GM15510 (cell line): ENCODE measurements around the gene SLC22A23.

Experiments used
- POLR2A ChIP-seq: IDR thresholded peaks from 3 replicates; pipeline ENCODE4 v1.6.1; 2011; ENCODE audit warnings: borderline replicate concordance; ENCODE audit not compliant: insufficient read length; ENCODE audit errors: extremely low read depth

Gene SLC22A23

GRCh38 chr6:3425574-3425973 is 31.3 kb downstream of the SLC22A23 start:
- TF ChIP-seq POLR2A = no peak

- no peak for TF ChIP-seq POLR2A
Measured at GRCh38 chr6:3424185-3424927, 32.5 kb downstream of the SLC22A23 start.

DNA sequence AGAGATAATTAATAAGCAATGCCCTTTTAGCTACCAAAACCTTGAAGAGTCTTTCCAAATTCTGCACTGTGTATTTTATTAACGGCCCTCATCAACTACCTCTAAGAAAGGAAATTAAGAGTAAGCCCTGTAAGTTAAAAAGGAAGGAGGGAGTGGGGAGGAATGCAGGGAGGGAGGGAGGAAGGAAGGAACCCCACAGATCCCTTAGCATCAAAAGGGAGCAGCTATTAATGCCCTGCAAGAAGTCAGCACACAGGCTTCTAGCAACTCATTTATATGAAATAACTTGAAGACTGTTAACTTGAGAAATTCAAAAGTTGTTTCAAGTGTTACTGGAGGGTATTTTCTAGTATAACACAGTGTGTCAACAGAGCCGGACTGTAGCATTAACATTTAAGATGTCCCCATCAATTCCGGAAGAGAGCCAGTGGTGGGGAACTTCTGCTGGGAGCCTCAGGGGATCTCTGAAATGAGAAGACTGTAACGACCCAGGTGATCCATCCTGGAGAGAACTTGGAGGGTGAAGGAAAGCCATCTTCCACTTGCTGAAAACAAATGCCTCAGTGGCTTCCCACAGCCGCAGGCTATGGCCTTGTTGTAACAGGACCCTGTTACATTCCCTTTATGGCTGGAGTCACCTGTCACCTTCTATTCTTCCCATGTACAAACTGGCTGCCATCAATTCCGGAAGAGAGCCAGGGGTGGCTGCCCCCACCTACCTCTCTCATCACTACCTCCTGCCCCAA is 33.2 kb downstream of the SLC22A23 start:
- no peak for TF ChIP-seq POLR2A

DNA sequence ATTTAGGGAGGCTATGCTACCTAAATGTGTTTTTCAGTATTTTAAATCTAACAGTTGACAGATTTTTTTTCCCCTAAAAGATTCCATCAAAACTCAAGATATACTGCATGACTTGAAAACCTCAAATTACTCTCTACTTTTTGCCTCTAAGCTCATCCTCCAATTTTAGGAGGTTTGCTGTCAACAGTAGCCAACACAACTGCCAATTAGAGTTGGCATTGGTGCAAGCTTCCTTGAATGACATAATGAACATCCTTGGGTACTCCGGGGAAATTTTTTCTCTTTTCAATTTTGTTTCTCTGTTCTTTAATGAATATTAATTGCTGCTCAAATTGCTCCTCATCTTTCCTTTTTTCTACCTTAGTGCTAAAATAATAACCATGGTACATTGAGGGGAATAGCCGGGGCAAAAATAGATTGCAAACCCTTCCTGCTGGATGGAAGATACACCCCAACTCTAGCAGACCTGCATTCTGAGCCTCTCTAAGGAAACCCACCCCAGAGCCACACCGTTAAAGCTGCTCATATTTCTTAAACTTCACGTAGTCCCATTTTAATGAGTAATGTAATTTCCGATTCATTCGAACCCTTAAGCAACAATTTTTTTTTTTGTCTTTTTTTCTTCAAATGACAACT is 34.3 kb downstream of the SLC22A23 start:
- TF ChIP-seq POLR2A = no peak

GRCh38 chr6:3421791-3422434 is 34.9 kb downstream of the SLC22A23 start:
- TF ChIP-seq POLR2A = no peak

DNA sequence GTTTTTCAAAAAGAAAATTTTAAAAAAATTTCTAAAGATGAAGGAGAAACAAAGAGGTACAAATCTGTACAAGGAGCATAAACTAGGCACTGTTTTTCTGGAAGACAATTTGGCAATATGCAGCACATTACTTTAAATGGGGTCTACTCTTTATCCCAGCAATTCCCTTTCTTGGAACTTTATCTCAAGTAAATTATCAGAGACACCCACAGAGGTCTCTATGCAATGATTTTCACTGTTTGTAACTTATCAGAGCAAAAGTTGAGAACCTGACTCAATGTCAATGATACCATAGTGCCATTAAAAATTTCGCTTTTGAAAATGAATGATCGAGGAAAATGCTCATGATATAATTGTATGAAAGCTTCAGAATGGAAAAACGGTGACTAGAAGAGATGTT is 35.7 kb downstream of the SLC22A23 start:
- TF ChIP-seq POLR2A = no peak

GRCh38 chr6:3419624-3420272 is 37.1 kb downstream of the SLC22A23 start:
- no peak for TF ChIP-seq POLR2A

- no peak for TF ChIP-seq POLR2A
Measured at GRCh38 chr6:3418496-3419060, 38.3 kb downstream of the SLC22A23 start.

DNA sequence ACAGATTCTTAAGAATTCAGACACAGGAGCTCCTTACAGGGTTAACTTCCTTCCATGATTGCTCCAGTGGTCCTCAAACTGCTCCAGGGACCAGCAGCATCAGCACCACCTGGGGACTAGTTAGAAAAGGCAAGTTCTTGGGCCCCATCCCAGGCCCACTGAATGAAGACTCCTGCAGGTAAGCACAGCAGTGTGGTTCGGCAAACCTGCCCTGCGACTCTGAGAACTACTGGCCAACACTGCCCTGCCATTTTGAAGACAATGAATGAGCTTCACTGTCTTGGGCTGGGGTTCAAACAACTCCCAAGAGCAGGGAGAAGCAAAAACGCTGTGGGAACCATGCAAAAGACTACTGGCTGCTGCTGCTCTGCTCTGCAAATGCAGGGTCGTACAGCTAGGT is 39.4 kb downstream of the SLC22A23 start:
- TF ChIP-seq POLR2A = no peak

GRCh38 chr6:3415490-3415889 is 41.4 kb downstream of the SLC22A23 start:
- no peak for TF ChIP-seq POLR2A

DNA sequence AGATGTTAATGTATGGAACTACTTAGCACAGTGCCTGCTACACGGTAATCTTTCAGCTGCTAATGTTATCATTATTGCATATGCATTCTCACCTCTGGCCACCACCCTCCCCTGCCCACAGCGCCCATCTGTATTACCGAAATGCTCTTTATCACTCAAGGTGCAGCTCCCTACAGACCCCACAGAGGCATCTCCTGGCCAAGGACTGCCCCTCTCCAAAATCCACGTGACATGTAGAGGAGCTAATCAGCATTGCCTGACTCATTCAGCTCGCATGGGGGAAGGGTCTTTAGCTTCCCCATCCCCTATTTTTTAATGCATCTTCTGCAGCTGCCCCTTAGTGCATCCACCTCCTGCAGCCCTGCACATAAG is 41.8 kb downstream of the SLC22A23 start:
- TF ChIP-seq POLR2A = no peak

DNA sequence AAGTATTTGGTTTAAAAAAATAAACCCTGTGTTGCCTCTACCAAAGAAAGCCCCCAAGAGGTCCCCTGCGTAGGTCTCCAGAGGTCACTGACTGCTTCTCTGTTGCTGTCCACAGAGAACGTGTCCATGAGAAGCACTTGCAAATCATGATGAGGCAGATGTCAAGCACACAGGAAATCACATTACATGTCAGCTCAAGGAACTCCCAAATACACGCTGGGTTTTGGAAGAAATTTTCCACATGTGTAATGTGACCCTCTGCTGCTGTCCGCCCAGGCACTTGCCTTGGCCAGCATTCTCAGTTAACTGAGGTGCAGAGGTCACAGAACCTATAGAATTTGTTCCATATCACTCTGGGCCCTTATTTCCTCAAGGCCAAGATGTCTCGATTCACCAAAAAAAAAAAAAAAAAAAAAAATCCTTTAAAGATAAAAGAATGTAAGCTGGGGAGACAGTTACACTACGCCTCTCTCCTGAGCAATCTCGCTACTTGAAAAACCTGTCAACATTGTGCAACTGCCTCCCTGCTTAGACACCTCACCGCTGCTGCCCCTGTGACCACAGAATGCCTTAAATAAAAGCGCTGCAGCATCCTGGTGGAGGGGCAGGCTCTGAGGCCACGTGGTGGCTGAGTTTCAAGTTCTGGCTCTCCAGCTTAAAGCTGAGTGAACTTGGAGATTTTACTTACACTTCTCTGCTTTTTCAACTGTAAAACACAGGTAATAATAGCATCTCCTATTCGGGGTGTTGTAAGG is 42.3 kb downstream of the SLC22A23 start:
- no peak for TF ChIP-seq POLR2A

DNA sequence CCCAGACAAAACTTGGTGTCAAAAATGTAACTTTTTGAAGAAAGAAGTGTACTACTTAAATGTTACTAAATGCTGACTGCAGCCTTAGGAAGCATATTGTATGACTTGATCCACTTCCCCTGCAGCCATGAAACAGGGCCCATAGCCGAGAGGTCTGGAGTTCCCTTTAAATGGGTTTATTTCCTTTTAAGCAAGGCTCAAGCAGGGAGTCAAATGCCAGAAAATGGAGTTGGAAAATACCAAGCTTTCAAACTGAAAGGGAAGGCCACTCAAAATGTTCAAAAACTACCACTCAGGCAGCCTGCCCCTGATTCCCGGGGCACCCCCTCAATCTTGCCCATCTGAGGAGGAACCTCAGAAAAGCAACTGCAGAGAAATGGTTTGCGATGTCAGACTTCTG is 43.3 kb downstream of the SLC22A23 start:
- no peak for TF ChIP-seq POLR2A
